Measurements from ENCODE around the gene ZNF550.
"Not testable (repeated sequence)": the region's sequence is repeated elsewhere in the genome, so short reads cannot be mapped to it uniquely, and the experiment has no call there.

DNA sequence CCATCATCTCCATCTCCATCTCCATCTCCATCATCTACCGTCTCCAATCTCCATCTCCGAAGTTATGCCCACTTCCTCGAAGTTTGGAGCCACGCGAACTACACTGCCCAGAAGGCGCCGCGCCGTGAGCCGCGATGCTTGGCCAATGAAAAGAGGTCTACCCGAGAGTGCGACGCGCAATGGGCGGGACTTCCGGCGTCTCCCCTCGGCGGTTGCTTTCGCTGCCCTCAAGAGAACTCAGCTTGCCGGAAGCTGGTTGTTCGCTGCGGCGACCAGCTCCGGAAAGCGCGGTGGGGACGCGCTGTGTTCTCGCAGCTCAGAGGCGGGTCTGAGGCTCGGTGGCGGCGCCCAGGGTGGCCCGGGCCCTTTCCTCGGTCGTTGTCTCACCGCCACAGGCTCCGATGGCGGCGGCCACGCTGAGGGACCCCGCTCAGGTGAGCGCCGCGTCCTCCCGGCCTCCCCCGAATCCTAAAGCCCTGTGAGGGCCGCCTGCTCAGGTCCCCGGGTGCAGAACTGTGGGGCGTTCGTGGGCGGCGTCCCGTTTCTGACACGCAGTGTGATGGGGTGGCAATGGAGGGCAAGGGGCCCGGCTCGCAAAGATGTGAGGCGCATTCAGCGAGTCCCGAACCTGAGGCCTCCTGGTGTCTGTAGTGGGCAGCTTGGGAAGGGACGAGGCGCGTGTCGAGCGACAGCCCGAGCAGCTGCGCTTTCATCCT, 59.8 kb downstream of the ZNF550 start, which contains the start of gene ZNF773:
- TF ChIP-seq, protein P1, sequence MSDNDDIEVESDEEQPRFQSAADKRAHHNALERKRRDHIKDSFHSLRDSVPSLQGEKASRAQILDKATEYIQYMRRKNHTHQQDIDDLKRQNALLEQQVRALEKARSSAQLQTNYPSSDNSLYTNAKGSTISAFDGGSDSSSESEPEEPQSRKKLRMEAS (IDR thresholded peaks at IDR 0.05), result peak; percentile 72
- not testable (repeated sequence) for TF ChIP-seq BHLHE40 (IDR thresholded peaks at IDR 0.05; ENCODE audit: low read depth, low read length); JUNB (IDR thresholded peaks at IDR 0.05)
- TF ChIP-seq, protein P2, sequence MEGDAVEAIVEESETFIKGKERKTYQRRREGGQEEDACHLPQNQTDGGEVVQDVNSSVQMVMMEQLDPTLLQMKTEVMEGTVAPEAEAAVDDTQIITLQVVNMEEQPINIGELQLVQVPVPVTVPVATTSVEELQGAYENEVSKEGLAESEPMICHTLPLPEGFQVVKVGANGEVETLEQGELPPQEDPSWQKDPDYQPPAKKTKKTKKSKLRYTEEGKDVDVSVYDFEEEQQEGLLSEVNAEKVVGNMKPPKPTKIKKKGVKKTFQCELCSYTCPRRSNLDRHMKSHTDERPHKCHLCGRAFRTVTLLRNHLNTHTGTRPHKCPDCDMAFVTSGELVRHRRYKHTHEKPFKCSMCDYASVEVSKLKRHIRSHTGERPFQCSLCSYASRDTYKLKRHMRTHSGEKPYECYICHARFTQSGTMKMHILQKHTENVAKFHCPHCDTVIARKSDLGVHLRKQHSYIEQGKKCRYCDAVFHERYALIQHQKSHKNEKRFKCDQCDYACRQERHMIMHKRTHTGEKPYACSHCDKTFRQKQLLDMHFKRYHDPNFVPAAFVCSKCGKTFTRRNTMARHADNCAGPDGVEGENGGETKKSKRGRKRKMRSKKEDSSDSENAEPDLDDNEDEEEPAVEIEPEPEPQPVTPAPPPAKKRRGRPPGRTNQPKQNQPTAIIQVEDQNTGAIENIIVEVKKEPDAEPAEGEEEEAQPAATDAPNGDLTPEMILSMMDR (IDR thresholded peaks at IDR 0.05), result not testable (repeated sequence)

All from A549 (cell line).